T-helper 1 cell treated with Interleukin-12 subunit alpha and Interleukin-12 subunit beta and Interleukin-4 antibody, amounts not matched to agents 30 ng/mL and 1 ng/mL, for 36 hours (primary cell): ENCODE measurements around the gene WNT3. TPM values are rescaled to one million over a fixed set of nuclear protein-coding genes. Genes with fewer than 3 reads are reported as not detected.

ENCODE experiments used
- intact Hi-C: fragments of 100-400 bp; cut with micrococcal nuclease; formaldehyde crosslinking; loops from one replicate; pipeline ENCODE4 v1.15.1; 2024
- total RNA-seq: library from RNA; stranded (reverse); gene quantifications from 2 replicates; pipeline ENCODE4 v1.2.3, GENCODE V29; 2022

WNT3 gene
- total RNA-seq, 1 donor from 2014 or later, result not detected

- intact Hi-C loops, result no loop called here
Measured at GRCh38 chr17:46739982-46740381, 78.5 kb downstream of the WNT3 start.

- intact Hi-C loops, result no loop called here
Measured at GRCh38 chr17:46738544-46738943, 79.9 kb downstream of the WNT3 start.

DNA sequence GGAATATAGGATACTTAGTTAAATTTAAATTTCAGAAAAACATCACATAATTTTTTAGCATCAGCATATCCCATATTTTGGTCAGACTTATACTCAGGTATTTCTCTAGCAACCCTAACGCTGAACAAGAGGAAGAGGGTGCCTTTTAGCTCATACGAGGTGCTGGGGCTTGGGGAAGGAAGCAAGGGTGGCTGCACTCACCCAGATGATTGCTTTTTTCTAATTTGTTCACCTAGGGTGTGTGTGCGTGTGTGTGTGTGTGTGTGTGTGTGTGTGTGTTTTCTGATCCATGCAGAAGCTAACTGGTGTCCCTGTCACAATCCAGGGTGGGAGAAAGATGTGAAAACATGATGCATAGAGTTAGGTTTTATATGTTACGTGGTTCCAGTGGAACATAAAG, 81.2 kb downstream of the WNT3 start:
- intact Hi-C loops, result no loop called here

- intact Hi-C loops, result no loop called here
Measured at GRCh38 chr17:46736100-46736499, 82.4 kb downstream of the WNT3 start.

GRCh38 chr17:46733837-46734475, 84.5 kb downstream of the WNT3 start:
- intact Hi-C loops, result no loop called here

GRCh38 chr17:46732754-46733398, 85.6 kb downstream of the WNT3 start:
- intact Hi-C loops, result no loop called here

DNA sequence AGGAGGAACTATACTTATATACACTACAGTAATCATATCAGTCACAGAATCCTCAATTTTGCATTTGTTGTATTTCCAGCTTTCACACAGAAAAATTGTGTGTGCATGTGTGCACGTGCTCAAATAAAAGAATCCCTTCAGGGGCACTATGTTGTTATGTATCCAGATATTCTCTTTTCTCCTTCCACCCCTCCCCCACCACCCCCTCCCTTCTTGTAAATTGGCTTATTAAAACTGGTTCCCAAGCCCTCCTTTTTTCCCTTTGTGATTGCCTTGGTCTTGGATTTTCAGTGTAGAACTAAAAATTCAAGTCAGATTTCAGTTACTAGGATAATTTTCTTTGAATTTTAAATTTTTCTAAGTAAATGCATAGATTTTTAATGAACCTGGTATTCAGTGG, 86.3 kb downstream of the WNT3 start:
- intact Hi-C loops, result no loop called here

DNA sequence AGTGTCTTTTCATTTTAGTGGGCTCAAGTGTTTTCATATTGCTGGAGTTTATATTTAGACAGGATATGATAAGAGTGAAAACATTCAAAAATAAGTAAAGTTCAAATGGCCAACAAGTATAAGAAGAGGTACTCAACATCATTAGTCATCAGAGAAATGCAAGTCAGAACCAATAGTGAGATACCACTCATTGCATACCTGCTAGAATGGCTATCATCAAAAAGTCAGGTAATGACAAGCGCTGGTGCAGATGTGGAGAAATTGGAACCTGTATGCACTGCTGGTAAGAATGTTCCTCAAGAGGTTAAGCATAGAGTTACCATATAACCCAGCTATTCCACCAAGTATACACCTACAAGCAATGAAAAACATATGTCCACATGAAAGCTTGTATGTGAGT, 87.8 kb downstream of the WNT3 start:
- intact Hi-C loops, result no loop called here

GRCh38 chr17:46730026-46730425, 88.5 kb downstream of the WNT3 start:
- intact Hi-C loops, result no loop called here

- intact Hi-C loops, result no loop called here
Measured at GRCh38 chr17:46727572-46728348, 90.7 kb downstream of the WNT3 start.

DNA sequence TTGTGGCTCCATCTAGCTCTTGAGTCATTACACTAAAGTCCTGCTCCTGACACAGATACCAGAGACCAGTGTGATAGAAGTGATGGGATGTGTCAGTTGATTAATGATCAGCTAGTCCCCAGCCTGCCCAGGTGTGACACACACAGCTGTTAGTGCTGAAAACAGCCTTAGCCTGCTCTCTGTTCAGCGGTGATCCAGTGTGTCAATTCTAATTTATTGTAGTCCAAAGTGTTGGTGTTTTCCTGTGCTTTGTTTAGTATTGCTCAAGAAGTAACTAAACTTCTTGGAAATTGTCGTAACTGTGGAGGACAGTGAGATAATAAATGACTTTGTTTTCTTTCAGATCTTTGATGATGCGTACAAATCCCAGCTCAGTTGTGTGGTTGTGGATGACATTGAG, 92.3 kb downstream of the WNT3 start:
- intact Hi-C loops, result no loop called here

DNA sequence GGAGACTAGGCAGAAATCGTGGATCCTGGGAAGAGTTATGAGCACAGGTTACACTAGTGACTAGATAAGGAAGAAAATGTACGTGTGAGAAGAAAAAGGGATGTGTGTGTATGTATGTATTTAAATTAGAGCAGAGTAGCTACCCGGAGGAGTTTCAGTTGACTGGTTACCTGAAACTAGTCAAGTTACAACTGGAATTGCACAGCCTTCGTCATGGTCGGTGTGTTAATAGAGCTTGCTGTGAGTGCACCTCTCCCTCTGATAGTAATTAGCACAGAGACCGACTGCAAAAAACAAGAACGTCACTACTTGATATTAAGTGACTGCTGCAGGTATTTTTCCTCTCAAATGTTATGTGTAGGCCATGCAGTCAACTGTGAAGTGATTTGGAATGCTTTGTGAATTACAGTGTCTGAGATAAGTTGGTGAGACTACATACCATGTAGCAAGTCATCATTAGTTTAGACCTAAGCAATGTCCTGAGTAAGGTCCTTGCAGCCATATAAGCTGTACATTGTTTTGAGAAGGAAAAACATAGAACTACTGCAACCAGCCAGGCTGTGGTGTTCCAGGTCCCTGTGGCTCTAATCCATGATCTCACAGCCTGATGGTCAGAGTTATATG, 95.7 kb downstream of the WNT3 start:
- intact Hi-C loops, result no loop called here

- intact Hi-C loops, result no loop called here
Measured at GRCh38 chr17:46720408-46720807, 98.1 kb downstream of the WNT3 start.

DNA sequence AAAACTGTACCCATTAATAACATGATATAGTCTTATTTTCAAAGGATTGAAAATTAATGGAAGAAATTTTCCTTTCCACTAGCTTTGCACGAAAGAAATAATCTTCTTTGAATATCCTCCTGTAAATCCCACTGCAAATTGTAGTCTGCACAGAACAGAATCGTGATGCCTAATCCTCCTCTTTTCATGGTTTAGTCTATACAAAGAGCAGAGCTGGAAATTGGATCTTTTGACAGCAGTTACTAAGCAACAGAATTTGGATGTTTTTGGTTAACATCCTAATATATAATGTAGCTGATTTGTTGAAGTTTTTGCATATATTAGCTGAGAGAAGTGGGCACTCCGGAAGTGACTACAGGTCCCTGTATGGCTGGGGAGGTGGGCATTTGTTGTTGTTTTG, 98.6 kb downstream of the WNT3 start:
- intact Hi-C loops, result no loop called here

- intact Hi-C loops, result no loop called here
Measured at GRCh38 chr17:46717999-46718398, 100.5 kb downstream of the WNT3 start.

Other genes with a start within 250 kb of the WNT3 start
- gene ARL17A, start 239.0 kb downstream of the WNT3 start, total RNA-seq, result 24.0 and 29.9 TPM in 2 replicates
- gene NSF, start 228.0 kb downstream of the WNT3 start, total RNA-seq, result 43.7 and 44.8 TPM in 2 replicates
- gene WNT9B, start 32.9 kb upstream of the WNT3 start, total RNA-seq, result not detected in 2 replicates
- 64.8 and 67.1 TPM in 2 replicates for gene GOSR2, start 104.5 kb upstream of the WNT3 start, total RNA-seq
- gene RPRML, start 160.6 kb upstream of the WNT3 start, total RNA-seq, result not detected in 2 replicates